Activated T-cell treated with anti-CD3 and anti-CD28 coated beads, Interleukin-2, amount 50 U/mL, for 4 hours (primary cell): Measurements from ENCODE around the gene DENND1C. TPM values are rescaled to one million over a fixed set of nuclear protein-coding genes. Genes with fewer than 3 reads are reported as not detected.

ENCODE experiments used
- ATAC-seq, 2 donors: fragments of 200-7000 bp; cut with Tn5 transposase; one replicate each; pipeline ENCODE4 v1.10.0; 2021
- DNase-seq: peaks from one replicate; pipeline ENCODE4 v3.0.0-alpha.2; 2020
- H3K27me3 Mint-ChIP-seq: one replicate; pipeline ENCODE4 v1.8.0; 2021; ENCODE audit warnings: low read depth, mixed read lengths
- H3K36me3 Mint-ChIP-seq: one replicate; pipeline ENCODE4 v1.8.0; 2022; ENCODE audit warnings: mixed read lengths; ENCODE audit not compliant: insufficient read depth
- H3K4me1 Mint-ChIP-seq: one replicate; pipeline ENCODE4 v1.8.0; 2021; ENCODE audit warnings: low read depth, mixed read lengths
- H3K4me3 Mint-ChIP-seq: one replicate; pipeline ENCODE4 v1.8.0; 2021; ENCODE audit warnings: mild to moderate bottlenecking, moderate library complexity, mixed read lengths
- H3K9me3 Mint-ChIP-seq: one replicate; pipeline ENCODE4 v1.8.0; 2021; ENCODE audit warnings: mixed read lengths
- total RNA-seq, 3 donors: library from RNA; stranded (reverse); gene quantifications; one replicate each; pipeline ENCODE4 v1.2.1, GENCODE V29; 2021

Gene DENND1C
- total RNA-seq, 3 donors from 2014 or later = 50.9 to 59.1 (median 55.8) TPM

DNA sequence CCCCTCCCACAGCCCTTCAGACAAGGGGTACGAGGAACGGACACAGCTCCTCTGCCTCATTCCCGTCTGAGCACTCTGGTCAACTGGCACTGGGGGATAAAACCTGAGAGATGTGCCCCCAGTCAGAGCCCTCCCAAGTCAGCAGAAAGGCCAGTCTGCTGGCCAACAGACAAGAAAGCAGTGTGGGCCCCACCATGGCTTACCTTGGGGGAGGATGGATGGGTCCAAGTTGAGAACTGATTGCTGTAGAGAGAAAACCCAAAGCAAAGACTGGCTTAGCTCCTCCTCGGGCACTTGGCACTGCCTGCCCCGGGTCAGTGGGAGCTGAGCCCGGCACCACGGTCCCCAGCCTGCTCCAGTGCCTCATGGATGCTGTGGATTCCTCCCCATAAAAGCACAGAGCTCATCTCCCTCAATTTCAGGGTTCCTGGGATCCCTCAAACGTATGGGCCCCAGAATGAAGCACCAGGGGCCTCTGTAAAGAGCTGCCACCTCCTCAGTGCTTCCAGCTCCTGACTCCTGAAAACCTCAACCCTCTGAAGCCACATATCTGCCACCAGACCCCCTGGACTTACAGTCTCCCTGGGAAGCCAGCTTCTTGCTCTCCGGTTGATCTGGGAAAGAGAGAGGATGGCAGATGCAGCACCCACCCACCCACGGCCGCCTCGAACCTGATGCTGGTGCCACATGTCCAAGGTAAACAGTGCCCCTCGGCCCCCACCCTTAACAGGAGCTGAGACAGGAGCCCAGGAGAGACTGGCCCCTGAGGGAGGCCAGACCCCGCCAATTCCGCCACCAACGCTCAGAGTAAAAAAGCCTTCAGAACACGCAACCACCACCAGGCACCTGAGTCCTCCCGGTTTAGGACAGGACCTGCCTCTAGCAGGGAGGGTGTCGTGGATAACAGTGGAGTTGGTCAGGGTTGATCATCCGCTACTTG lies 60.2 kb downstream of the DENND1C start:
- H3K4me3 Mint-ChIP-seq = peak overlapping the region; percentile 94
- ATAC-seq (no peak), DNase-seq (no peak)
- peaks cover 25% of the 10 kb centered on the region for H3K36me3 Mint-ChIP-seq
- H3K9me3 Mint-ChIP-seq = no peaks in the 10 kb centered on the region
- H3K27me3 Mint-ChIP-seq = no peaks in the 10 kb centered on the region
- H3K4me1 Mint-ChIP-seq = peaks cover 33% of the 10 kb centered on the region

DNA sequence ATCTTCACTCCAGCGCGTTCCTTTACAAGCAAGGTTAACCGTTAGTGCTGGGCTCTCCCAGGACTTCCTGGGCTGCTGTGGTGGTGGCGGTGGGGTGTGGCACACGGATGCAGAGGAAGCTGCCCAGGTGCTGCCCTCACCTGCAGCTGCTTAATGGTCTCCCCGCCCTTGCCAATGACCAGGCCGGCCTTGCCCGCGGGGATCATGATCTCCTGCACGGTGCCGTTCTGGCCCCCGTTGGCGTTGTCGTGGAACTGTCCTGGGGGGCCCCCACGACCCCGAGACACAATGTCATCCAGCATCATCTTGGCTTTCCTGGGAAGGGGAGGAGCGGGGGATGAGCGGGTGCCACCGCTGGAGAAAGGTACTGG lies 63.0 kb downstream of the DENND1C start:
- DNase-seq = no peak
- H3K36me3 Mint-ChIP-seq = peaks cover 31% of the 10 kb centered on the region
- no peak for ATAC-seq
- H3K4me3 Mint-ChIP-seq = no peak overlapping the region
- H3K9me3 Mint-ChIP-seq = no peaks in the 10 kb centered on the region
- H3K27me3 Mint-ChIP-seq = no peaks in the 10 kb centered on the region
- peaks cover 24% of the 10 kb centered on the region for H3K4me1 Mint-ChIP-seq

DNA sequence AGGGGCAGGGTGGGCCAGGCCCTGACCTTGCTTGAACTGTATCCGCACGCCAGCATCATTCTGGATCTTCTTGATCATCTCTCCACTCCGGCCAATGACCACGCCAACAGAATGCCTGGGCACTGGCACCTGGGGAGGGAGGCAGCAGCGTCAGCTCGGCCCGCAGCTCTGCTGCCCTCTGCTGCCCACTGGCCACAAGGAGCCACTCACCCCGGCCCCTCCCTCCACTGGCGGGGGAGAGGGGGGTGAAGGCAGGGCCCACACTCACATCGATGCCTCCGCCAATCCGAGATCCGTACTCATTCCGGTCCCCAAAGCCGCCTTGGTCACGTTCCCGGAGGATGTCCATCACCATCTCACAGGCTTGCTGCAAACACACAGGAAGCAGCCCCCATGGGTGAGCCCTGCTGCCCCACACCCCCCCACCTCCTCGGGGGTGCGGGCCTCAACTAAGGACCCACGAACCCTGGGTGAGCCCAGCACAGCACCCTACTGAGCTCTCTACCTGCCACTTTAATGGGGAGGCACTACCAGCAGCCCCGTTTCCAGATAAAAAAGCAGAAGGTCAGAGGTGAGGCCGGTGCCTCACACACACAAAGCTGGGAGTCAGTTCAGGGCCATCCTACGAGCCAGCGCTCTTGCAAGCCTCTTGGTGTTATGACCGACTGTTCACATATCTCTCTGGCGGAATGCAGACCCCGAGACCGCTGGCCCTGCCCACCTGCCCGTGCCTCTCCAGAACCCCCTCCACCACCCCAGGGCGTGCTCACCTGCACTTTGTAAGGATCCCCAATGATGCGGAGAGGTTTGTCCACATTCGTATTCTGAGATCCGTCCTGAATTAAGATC lies 63.6 kb downstream of the DENND1C start:
- Mint-ChIP-seq H3K4me1 (peaks cover 19% of the 10 kb centered on the region), H3K27me3 (no peaks in the 10 kb centered on the region), H3K36me3 (peaks cover 31% of the 10 kb centered on the region), H3K4me3 (no peak overlapping the region), H3K9me3 (no peaks in the 10 kb centered on the region)
- DNase-seq (no peak), ATAC-seq (no peak)

Other genes starting within 250 kb of the DENND1C start
- 100 to 1,000 TPM; 105 to 118 (median 109) TPM for gene MLLT1, start 201.8 kb downstream of the DENND1C start, total RNA-seq
- under 1 TPM; 0.13 to 0.22 (median 0.15) TPM for gene ACER1, start 148.2 kb downstream of the DENND1C start, total RNA-seq
- gene CLPP, start 120.3 kb downstream of the DENND1C start, total RNA-seq = 100 to 1,000 TPM; 228 to 249 (median 237) TPM
- gene ALKBH7, start 109.0 kb downstream of the DENND1C start, total RNA-seq = 10 to 100 TPM; 28.8 to 37.7 (median 36.3) TPM
- 1 to 10 TPM; 1.4 to 1.9 (median 1.4) TPM for gene PSPN, start 105.9 kb downstream of the DENND1C start, total RNA-seq
- gene GTF2F1, start 88.6 kb downstream of the DENND1C start, total RNA-seq = 10 to 100 TPM; 68.6 to 77.9 (median 75.1) TPM
- gene KHSRP, start 57.0 kb downstream of the DENND1C start, total RNA-seq = 100 to 1,000 TPM; 513 to 596 (median 530) TPM
- not detected for gene SLC25A41, start 48.0 kb downstream of the DENND1C start, total RNA-seq
- gene SLC25A23, start 22.0 kb downstream of the DENND1C start, total RNA-seq = 10 to 100 TPM; 10.5 to 12.4 (median 11.9) TPM
- gene CRB3, start 17.5 kb downstream of the DENND1C start, total RNA-seq = 1 to 10 TPM; 1.6 to 1.8 (median 1.8) TPM
- 1 to 10 TPM; 4.8 to 9.2 (median 7.8) TPM for gene TUBB4A, start 20.5 kb upstream of the DENND1C start, total RNA-seq
- 1 to 10 TPM; 3.5 to 7.4 (median 3.8) TPM for gene TNFSF9, start 49.2 kb upstream of the DENND1C start, total RNA-seq
- gene CD70, start 109.4 kb upstream of the DENND1C start, total RNA-seq = 10 to 100 TPM in 1 of 3 donors, 1 to 10 TPM in 2; 4.6 to 13.6 (median 6.6) TPM
- gene TNFSF14, start 188.4 kb upstream of the DENND1C start, total RNA-seq = 100 to 1,000 TPM; 244 to 279 (median 255) TPM
- gene C3, start 238.9 kb upstream of the DENND1C start, total RNA-seq = 1 to 10 TPM; 6.5 to 7.4 (median 6.7) TPM